NT2/D1 (cell line): Measurements from ENCODE around the gene GRWD1.

Experiments
- SUZ12 ChIP-seq: IDR thresholded peaks from 2 replicates; pipeline ENCODE4 v1.6.1; 2011; ENCODE audit not compliant: insufficient read length, insufficient read depth; ENCODE audit errors: extremely low read depth
- YY1 ChIP-seq: IDR thresholded peaks from 2 replicates; pipeline ENCODE4 v1.6.1; 2011; ENCODE audit not compliant: insufficient read length, insufficient read depth

DNA sequence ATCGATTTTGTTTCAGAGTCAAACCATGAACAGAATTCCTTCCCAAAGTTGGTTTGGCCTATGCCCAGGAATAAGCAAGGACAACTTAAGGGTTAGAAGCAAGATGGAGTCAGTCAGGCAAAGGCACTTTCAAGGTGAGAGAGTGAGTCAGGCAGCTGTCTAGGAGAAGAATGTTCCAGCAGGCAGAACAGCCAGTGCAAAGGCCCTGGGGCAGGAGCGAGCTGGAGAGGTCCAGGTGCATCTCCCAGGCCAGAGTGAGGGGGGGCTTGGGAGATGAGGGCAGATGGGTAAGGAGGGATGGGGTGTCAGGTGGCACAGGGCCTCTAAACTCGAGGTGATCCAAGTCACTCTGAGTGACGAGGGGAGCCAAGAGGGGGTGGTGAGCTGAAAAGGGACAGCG, 9.2 kb upstream of the GRWD1 start:
- no peak for TF ChIP-seq YY1
- no peak for TF ChIP-seq SUZ12
